ENCODE results near the gene BUD23.

GRCh38 chr7:73739387-73739767 is 56.0 kb downstream of the BUD23 start:
- TF ChIP-seq CTCF (IDR thresholded peaks at IDR 0.05; ENCODE audit: borderline replicate concordance, extremely low read depth, low read length, poor library complexity, severe bottlenecking), result no peak
- TF ChIP-seq EZH2 (IDR thresholded peaks at IDR 0.05; ENCODE audit: borderline replicate concordance, low read depth, low read length, severe bottlenecking), result no peak

Measured in DND-41 (cell line).